Myocyte (in vitro differentiated cells): ENCODE results near the gene LUC7L2. TPM values are rescaled to one million over a fixed set of nuclear protein-coding genes. Genes with fewer than 3 reads are reported as not detected.
"Not testable (repeated sequence)": the region's sequence is repeated elsewhere in the genome, so short reads cannot be mapped to it uniquely, and the experiment has no call there.

ENCODE experiments used
- DNase-seq: peaks from one replicate; pipeline ENCODE4 v3.0.0-alpha.2; 2012; ENCODE audit warnings: low read depth
- total RNA-seq: library from RNA; depleted of rRNA; stranded (reverse); fragments of >200 nt; gene quantifications from 2 replicates; pipeline ENCODE4 v1.2.3, GENCODE V29; 2014

The LUC7L2 gene
- total RNA-seq, 1 donor from 2014 or later = 81.1 TPM

GRCh38 chr7:139446051-139446890, 86.6 kb downstream of the LUC7L2 start:
- DNase-seq = no peak

DNA sequence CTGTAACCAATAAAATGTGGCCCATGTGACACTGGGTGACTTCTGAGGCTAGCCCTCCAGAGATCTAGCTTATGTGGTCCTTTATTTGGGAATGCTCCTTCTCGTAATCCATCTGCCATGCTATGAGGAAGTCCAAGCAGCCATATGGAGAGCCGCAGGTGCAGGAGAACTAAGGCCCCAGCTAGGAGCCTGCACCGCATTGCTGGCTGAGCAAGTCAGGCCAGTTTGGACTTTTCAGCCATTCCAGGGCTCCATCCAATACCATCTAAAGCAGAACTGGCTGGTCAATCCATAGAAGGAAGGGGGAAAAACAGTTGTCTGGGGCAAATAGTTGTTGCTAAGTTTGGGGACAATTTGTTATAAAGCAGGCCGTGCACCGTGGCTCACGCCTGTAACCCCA, 91.2 kb downstream of the LUC7L2 start:
- no peak for DNase-seq

- DNase-seq = no peak
These were observed 91.9 kb downstream of the LUC7L2 start for GRCh38 chr7:139451638-139452037.

- peak; percentile 84 for DNase-seq
These were observed 93.4 kb downstream of the LUC7L2 start for GRCh38 chr7:139452958-139453672.

DNA sequence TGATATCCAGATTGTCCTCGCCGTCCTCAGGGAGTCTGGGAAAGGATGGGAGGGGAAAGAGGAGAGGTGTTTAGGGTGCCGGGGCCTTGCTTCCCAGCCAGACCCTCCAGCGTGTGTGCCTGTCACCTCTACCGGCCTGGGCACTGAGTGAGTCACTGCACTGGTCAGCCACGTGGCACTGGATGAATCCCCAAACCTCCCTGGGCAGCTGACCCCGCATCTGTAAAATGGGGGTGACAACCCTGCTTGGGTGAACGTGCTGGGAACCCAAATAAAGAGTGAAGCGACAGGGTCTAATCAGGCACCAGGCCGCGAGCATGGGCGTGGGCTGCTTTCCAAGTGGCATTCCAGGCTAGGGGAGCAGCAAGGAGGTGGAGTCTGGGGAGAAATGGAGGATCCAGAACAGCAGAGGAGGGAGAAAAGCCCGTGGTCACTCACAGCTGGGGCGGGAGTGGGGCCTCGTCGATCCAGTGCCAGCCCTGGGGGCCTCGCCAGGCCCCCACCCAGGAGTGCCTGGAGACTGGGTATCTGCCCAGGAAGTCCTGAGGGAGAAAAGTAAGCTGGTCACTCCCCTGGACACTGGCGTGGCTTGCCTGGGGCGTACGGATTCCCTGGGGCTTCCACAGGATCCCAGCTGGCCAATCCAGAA, 94.1 kb downstream of the LUC7L2 start:
- peak; percentile 60 for DNase-seq

DNA sequence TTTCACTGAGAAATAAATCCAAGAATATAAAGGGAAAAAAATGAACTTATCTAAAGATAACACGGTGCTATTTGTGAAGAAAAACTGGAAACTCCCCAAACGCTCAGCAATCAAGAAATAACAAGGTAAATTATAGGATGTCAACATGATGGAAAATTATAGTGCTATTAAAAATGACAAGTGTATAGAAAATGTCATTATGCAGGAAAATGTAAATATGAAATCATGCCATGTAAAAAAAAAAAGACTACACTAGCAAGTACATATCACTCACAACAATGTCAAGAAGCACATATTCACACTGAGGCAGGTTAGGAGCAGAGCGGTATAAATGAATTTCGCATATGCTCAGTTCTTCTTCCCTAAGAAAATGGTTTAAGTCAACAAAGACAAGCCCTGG, 96.1 kb downstream of the LUC7L2 start:
- no peak for DNase-seq

DNA sequence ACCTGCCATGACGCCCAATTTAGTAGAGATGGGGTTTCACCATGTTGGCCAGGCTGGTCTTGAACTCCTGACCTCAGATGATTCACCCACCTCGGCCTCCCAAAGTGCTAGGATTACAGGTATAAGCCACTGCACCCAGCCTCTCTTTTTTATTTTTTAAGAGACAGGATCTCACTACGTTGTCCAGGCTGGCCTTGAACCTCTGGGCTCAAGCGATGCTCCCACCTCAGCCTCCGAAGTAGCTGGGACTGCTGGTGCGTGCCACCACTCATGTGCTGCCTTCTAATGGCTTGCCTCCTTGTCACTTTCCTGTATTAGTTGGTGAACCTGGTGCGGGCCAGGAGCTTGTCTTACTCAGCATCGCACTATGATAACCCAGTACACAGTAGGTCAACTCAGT, 96.8 kb downstream of the LUC7L2 start:
- peak; percentile 33 for DNase-seq

GRCh38 chr7:139457153-139457946, 97.7 kb downstream of the LUC7L2 start:
- DNase-seq = peak; percentile 80

- DNase-seq = not testable (repeated sequence)
These were observed 103.7 kb downstream of the LUC7L2 start for GRCh38 chr7:139463421-139463820.

DNA sequence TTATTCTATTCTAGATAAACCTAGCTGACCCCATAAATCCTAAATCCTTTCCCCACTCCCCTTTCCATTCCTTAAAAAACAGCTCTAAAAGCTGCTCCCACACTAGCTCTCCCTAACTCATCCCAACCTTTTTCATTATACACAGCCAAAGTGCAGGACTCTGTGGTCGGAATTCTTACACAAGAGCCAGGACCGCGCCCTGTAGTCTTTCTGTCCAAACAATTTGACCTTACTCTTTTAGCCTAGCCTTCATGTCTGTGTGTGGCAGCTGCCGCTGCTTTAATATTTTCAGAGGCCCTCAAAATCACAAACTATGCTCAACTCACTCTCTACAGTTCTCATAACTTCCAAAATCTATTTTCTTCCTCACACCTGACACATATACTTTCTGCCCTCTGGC, 104.8 kb downstream of the LUC7L2 start:
- peak; percentile 78 for DNase-seq

GRCh38 chr7:139465072-139465471, 105.4 kb downstream of the LUC7L2 start:
- DNase-seq = not testable (repeated sequence)

GRCh38 chr7:139467729-139468128, 108.0 kb downstream of the LUC7L2 start:
- not testable (repeated sequence) for DNase-seq

DNA sequence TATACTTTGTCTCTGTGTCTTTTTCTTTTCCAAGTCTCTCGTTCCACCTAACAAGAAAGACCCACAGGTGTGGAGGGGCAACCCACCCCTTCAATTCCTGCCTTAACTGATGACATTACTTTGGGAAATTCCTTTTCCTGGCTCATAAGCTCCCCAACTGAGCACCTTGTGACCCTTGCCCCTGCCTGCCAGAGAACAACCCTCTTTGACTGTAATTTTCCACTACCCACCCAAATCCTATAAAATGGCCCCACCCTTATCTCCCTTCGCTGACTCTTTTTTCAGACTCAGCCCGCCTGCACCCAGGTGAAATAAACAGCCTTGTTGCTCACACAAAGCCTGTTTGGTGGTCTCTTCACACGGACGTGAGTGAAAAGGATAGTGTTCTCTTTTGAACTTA, 108.6 kb downstream of the LUC7L2 start:
- DNase-seq = not testable (repeated sequence)

DNA sequence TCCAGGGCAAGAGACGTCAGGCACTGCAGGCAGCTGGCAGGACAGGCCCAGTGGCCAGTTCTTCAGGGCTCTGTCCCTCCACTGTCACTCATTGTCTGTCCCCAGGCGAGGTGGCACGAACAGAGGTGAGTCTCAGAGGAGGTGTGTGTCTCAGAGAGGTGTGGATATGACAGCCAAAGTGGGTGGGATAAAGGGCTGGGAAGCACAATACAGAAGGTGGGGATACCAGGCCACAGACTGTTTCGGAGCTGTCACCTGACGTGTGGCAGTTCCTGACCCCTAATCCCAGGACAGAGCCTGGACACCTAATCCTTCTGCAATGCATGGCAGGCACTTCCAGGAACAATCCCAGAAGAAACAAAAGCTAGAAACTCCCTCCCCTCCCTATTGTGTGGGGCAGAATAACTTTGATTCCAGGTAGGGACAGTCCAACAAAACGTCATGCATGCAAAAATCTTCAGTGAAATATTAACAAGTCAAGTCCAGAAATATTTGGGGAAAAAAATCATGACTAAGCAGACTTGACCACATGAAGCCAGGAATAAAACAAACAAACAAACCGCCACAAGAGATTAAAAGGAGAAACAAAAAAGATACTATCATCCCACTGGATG, 112.2 kb downstream of the LUC7L2 start:
- peak; percentile 52 for DNase-seq

Other genes starting within 250 kb of the LUC7L2 start
- 10.4 and 12.1 TPM in 2 replicates for gene UBN2, start 128.7 kb upstream of the LUC7L2 start, total RNA-seq
- gene FMC1, start 18.6 kb upstream of the LUC7L2 start, total RNA-seq = 17.4 and 25.7 TPM in 2 replicates
- gene KLRG2, start 123.8 kb downstream of the LUC7L2 start, total RNA-seq = not detected in 2 replicates
- gene CLEC2L, start 163.8 kb downstream of the LUC7L2 start, total RNA-seq = not detected in 2 replicates